Hepatocyte (in vitro differentiated cells): ENCODE results near the gene SLC38A1. TPM values are rescaled to one million over a fixed set of nuclear protein-coding genes. Genes with fewer than 3 reads are reported as not detected.

ENCODE experiments used
- DNase-seq: peaks from one replicate; pipeline ENCODE4 v3.0.0-alpha.2; 2016; ENCODE audit warnings: low spot score
- H2AFZ ChIP-seq: fragments of 200-600 bp; sonication (generic); 2 replicates; pipeline ENCODE4 v1.6.0; 2016; ENCODE audit warnings: antibody characterized with exemption, mild to moderate bottlenecking
- H3K27ac ChIP-seq: fragments of 200-600 bp; sonication (generic); 2 replicates; pipeline ENCODE4 v1.5.1; 2016; ENCODE audit warnings: mild to moderate bottlenecking
- H3K27me3 ChIP-seq: fragments of 200-600 bp; sonication (generic); 2 replicates; pipeline ENCODE4 v1.6.1; 2016
- H3K36me3 ChIP-seq: fragments of 200-600 bp; sonication (generic); replicated peaks from 2 replicates; pipeline ENCODE4 v1.5.1; 2016; ENCODE audit warnings: low read depth; ENCODE audit not compliant: insufficient read depth
- H3K4me1 ChIP-seq: fragments of 200-600 bp; sonication (generic); 2 replicates; pipeline ENCODE4 v1.5.1; 2016; ENCODE audit warnings: mild to moderate bottlenecking, moderate library complexity; ENCODE audit not compliant: insufficient read depth
- H3K4me2 ChIP-seq: fragments of 200-600 bp; sonication (generic); 2 replicates; pipeline ENCODE4 v1.6.0; 2016
- H3K4me3 ChIP-seq: fragments of 200-600 bp; sonication (generic); 2 replicates; pipeline ENCODE4 v1.5.1; 2016; ENCODE audit warnings: mild to moderate bottlenecking
- H3K79me2 ChIP-seq: fragments of 200-600 bp; sonication (generic); 2 replicates; pipeline ENCODE4 v1.6.0; 2017; ENCODE audit warnings: mild to moderate bottlenecking
- H3K9me2 ChIP-seq: fragments of 200-600 bp; sonication (generic); replicated peaks from 2 replicates; pipeline ENCODE4 v1.6.0; 2017; ENCODE audit warnings: mild to moderate bottlenecking; ENCODE audit not compliant: insufficient read depth
- H3K9me3 ChIP-seq: fragments of 200-600 bp; sonication (generic); 2 replicates; pipeline ENCODE4 v1.5.1; 2016; ENCODE audit warnings: low read depth, mild to moderate bottlenecking
- H4K20me1 ChIP-seq: fragments of 200-600 bp; sonication (generic); 2 replicates; pipeline ENCODE4 v1.6.0; 2016; ENCODE audit warnings: mild to moderate bottlenecking; ENCODE audit not compliant: insufficient read depth, poor library complexity, severe bottlenecking
- CTCF ChIP-seq: fragments of 200-600 bp; sonication (generic); IDR thresholded peaks from 2 replicates; pipeline ENCODE4 v1.5.1; 2016; ENCODE audit warnings: antibody characterized with exemption, mild to moderate bottlenecking; ENCODE audit not compliant: poor library complexity
- EZH2 ChIP-seq: fragments of 200-600 bp; sonication (generic); IDR thresholded peaks from 2 replicates; pipeline ENCODE4 v1.6.1; 2016; ENCODE audit warnings: antibody characterized with exemption, mild to moderate bottlenecking, borderline replicate concordance
- EZH2phosphoT487 ChIP-seq: fragments of 200-600 bp; sonication (generic); IDR thresholded peaks from one replicate; pipeline ENCODE4 v1.6.1; 2018; ENCODE audit warnings: antibody characterized with exemption, mild to moderate bottlenecking, low read depth, moderate library complexity; ENCODE audit not compliant: unreplicated experiment, severe bottlenecking
- WGBS: methylation state at CpG from one replicate; pipeline ENCODE4 v1.1.6; 2016; ENCODE audit warnings: low lambda C conversion rate; ENCODE audit errors: missing lambda C conversion rate; 5-methylcytosine and 5-hydroxymethylcytosine counted together
- polyA plus RNA-seq: library from polyadenylated mRNA; unstranded; fragments of >200 nt; fragmentation: Nextera tagmentation; extraction: Ambion mirVana; gene quantifications from 2 replicates; pipeline ENCODE4 v1.2.1, GENCODE V29; 2016
- total RNA-seq: library from RNA; depleted of rRNA; stranded (reverse); fragments of >200 nt; gene quantifications from 2 replicates; pipeline ENCODE4 v1.2.3, GENCODE V29; 2014

SLC38A1 gene
- total and polyA plus RNA-seq, 2 experiments from 2014 or later = 48.2 to 86.8 TPM

- H3K27me3 ChIP-seq = no peaks in the 10 kb centered on the region
- no peaks in the 10 kb centered on the region for H3K4me1 ChIP-seq
- H3K36me3 ChIP-seq = no peaks in the 10 kb centered on the region
- TF ChIP-seq EZH2 (no peak), CTCF (peak; percentile 47)
- no peaks in the 10 kb centered on the region for H4K20me1 ChIP-seq
- no peaks in the 10 kb centered on the region for H3K9me3 ChIP-seq
- no peak overlapping the region for H2AFZ ChIP-seq
- H3K4me2 ChIP-seq = no peak overlapping the region
- H3K4me3 ChIP-seq = no peak overlapping the region
- no peaks in the 10 kb centered on the region for H3K79me2 ChIP-seq
- DNase-seq = peak; percentile 53
- 84% methylated on average over 5 of the region's 5 CpGs for WGBS
- no peaks in the 10 kb centered on the region for H3K9me2 ChIP-seq
- H3K27ac ChIP-seq = no peak overlapping the region
Observed at GRCh38 chr12:46303039-46303666, 34.3 kb upstream of the SLC38A1 start.

DNA sequence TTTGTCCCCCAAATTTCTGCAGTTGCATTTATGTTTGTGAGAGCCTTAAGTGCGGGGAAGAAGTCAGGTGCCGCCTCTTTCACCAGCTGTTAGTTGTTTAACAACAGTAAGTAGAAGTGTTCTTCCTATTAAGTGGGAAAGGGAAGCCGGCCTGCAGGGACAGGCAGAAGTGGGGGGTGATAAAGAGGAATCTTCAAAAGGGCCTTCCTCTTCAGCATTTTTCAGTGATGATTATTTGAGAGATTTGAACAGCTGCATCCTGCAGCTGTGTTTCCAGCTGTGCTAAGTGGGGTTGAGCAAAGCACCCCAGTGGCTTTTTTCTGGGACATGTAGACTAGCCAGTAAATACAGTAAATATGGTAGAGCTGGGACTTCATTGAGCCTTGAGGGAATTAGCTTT is 32.1 kb upstream of the SLC38A1 start:
- TF ChIP-seq EZH2 = no peak
- TF ChIP-seq CTCF = no peak
- no peak for TF ChIP-seq EZH2phosphoT487
- H3K9me2 ChIP-seq = no peaks in the 10 kb centered on the region
- H3K4me1 ChIP-seq = no peaks in the 10 kb centered on the region
- no peaks in the 10 kb centered on the region for H3K79me2 ChIP-seq
- H3K9me3 ChIP-seq = no peaks in the 10 kb centered on the region
- no peaks in the 10 kb centered on the region for H3K36me3 ChIP-seq
- H2AFZ ChIP-seq = no peak overlapping the region
- H3K4me2 ChIP-seq = no peak overlapping the region
- 72% methylated on average over 3 of the region's 3 CpGs for WGBS
- no peaks in the 10 kb centered on the region for H4K20me1 ChIP-seq
- no peaks in the 10 kb centered on the region for H3K27me3 ChIP-seq
- no peak for DNase-seq
- H3K4me3 ChIP-seq = no peak overlapping the region
- H3K27ac ChIP-seq = no peak overlapping the region

- no peaks in the 10 kb centered on the region for H3K27me3 ChIP-seq
Observed at GRCh38 chr12:46299851-46300250, 31.0 kb upstream of the SLC38A1 start.

More at GRCh38 chr12:46299851-46300250, 31.0 kb upstream of the SLC38A1 start:
- H3K9me2 ChIP-seq = no peaks in the 10 kb centered on the region
- no peak overlapping the region for H2AFZ ChIP-seq
- no peaks in the 10 kb centered on the region for H3K4me1 ChIP-seq
- H3K27ac ChIP-seq = no peak overlapping the region
- DNase-seq = no peak
- H3K79me2 ChIP-seq = no peaks in the 10 kb centered on the region
- no peaks in the 10 kb centered on the region for H3K9me3 ChIP-seq
- no peak overlapping the region for H3K4me2 ChIP-seq
- TF ChIP-seq EZH2phosphoT487 (no peak), EZH2 (no peak), CTCF (no peak)
- no peak overlapping the region for H3K4me3 ChIP-seq
- no peaks in the 10 kb centered on the region for H4K20me1 ChIP-seq
- no peaks in the 10 kb centered on the region for H3K36me3 ChIP-seq
